ENCODE measurements around the gene CLMP.
"Not testable (repeated sequence)": the region's sequence is repeated elsewhere in the genome, so short reads cannot be mapped to it uniquely, and the experiment has no call there.

CLMP gene

GRCh38 chr11:123168955-123169484, 26.0 kb downstream of the CLMP start:
- DNase-seq (ENCODE audit: low spot score): no peak

GRCh38 chr11:123168241-123168640, 26.8 kb downstream of the CLMP start:
- DNase-seq (ENCODE audit: low spot score): no peak

GRCh38 chr11:123166071-123166559, 28.9 kb downstream of the CLMP start:
- DNase-seq (ENCODE audit: low spot score): no peak

GRCh38 chr11:123164732-123165450, 30.2 kb downstream of the CLMP start:
- DNase-seq (ENCODE audit: low spot score): no peak

GRCh38 chr11:123163621-123164020, 31.4 kb downstream of the CLMP start:
- DNase-seq (ENCODE audit: low spot score): no peak

GRCh38 chr11:123161376-123162030, 33.5 kb downstream of the CLMP start:
- DNase-seq (ENCODE audit: low spot score): no peak

GRCh38 chr11:123159183-123159857, 35.7 kb downstream of the CLMP start:
- DNase-seq (ENCODE audit: low spot score): no peak

- no peak for DNase-seq (ENCODE audit: low spot score)
Measured at GRCh38 chr11:123158033-123159003, 36.7 kb downstream of the CLMP start.

- no peak for DNase-seq (ENCODE audit: low spot score)
Measured at GRCh38 chr11:123152951-123153350, 42.1 kb downstream of the CLMP start.

GRCh38 chr11:123152346-123152745, 42.7 kb downstream of the CLMP start:
- DNase-seq (ENCODE audit: low spot score): not testable (repeated sequence)

- DNase-seq (ENCODE audit: low spot score): no peak
Measured at GRCh38 chr11:123151796-123152195, 43.3 kb downstream of the CLMP start.

- DNase-seq (ENCODE audit: low spot score): no peak
Measured at GRCh38 chr11:123151366-123151765, 43.7 kb downstream of the CLMP start.

- no peak for DNase-seq (ENCODE audit: low spot score)
Measured at GRCh38 chr11:123150882-123151281, 44.2 kb downstream of the CLMP start.

- no peak for DNase-seq (ENCODE audit: low spot score)
Measured at GRCh38 chr11:123148965-123149364, 46.1 kb downstream of the CLMP start.

GRCh38 chr11:123145661-123146060, 49.4 kb downstream of the CLMP start:
- DNase-seq (ENCODE audit: low spot score): no peak

- DNase-seq (ENCODE audit: low spot score): peak; percentile 22
Measured at GRCh38 chr11:123145220-123145619, 49.8 kb downstream of the CLMP start.

GRCh38 chr11:123144707-123145106, 50.3 kb downstream of the CLMP start:
- no peak for DNase-seq (ENCODE audit: low spot score)

GRCh38 chr11:123143921-123144320, 51.1 kb downstream of the CLMP start:
- no peak for DNase-seq (ENCODE audit: low spot score)

GRCh38 chr11:123143476-123143875, 51.6 kb downstream of the CLMP start:
- no peak for DNase-seq (ENCODE audit: low spot score)

- no peak for DNase-seq (ENCODE audit: low spot score)
Measured at GRCh38 chr11:123139206-123139605, 55.8 kb downstream of the CLMP start.

GRCh38 chr11:123137431-123138224, 57.4 kb downstream of the CLMP start:
- no peak for DNase-seq (ENCODE audit: low spot score)

Measured in HuH-7.5 (cell line).